Fibroblast of skin of scalp (primary cell): Measurements from ENCODE around the gene RAD51B.

Source experiments
- DNase-seq: peaks from one replicate; pipeline ENCODE4 v3.0.0-alpha.2; 2013

Gene RAD51B

GRCh38 chr14:68627050-68627867, 807.7 kb downstream of the RAD51B start:
- no peak for DNase-seq

DNA sequence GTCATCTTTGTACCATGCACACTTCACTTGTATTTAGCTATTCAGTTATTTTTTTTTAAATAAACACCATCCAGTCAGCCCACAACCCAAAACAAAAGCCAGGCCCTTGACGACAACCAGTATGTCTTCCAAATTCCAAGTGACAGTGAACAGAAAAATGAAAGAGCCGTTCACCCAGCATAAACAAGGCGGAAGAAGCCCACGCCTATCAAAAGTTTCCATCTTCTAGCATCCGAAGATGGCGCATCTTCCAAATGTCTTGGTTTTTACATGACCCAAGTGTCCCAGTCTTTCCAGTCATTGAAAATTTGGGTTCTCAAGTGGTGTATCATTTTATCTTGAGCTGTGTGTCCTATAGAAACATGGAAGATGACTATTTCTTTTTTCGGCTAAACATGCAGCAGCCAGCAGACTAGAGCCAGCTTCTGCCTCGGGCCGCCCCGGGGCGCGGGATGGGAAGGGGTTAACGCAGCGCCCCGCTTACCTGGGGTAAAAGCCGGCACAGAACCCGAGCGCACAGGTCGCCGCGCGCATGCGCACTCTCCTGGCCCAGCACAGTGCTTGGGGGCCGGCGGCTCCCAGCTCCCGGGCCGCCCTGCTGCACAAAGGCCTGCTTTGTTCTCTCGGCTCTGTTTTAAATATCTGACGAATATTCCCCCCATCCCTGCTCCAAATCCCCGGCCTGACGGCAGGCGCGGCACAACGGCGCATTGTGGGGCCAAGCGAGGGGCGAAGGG, 808.5 kb downstream of the RAD51B start:
- no peak for DNase-seq

DNA sequence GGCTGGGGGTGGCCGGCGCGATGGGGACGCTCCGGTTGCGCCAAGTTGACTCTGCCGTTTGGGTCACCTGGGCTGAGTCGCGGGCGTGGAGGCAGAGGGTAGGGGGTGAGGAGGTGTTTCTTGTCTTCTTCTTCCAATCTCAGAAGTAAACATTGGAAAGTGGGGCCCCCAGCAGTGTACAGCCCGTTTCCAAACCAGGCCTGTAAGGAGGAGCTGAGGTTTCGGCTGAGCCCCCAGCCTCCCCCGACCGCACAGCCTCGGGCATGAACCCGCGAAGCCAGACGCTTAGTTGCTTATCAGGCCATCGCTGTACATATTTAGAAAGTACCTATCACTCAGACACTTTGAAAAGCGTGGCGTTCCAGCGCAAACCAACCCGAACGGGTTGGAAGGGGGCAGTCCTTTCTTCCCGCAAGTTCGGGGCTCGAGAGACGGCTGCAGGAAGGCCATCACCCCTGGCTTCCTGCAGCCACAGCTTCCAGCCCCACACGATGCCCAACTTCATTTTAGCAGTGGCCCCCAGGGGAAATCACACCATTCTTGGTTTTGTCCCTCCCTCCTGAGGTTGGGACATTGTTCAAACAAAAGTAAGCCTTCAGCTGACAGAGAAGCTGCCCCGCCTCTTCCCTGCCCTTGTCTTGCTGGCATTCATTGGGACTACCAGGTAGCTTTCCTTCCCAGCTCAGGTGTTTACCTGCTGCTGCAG, 809.2 kb downstream of the RAD51B start:
- DNase-seq, result no peak

GRCh38 chr14:68630081-68630571, 810.5 kb downstream of the RAD51B start:
- DNase-seq, result no peak

DNA sequence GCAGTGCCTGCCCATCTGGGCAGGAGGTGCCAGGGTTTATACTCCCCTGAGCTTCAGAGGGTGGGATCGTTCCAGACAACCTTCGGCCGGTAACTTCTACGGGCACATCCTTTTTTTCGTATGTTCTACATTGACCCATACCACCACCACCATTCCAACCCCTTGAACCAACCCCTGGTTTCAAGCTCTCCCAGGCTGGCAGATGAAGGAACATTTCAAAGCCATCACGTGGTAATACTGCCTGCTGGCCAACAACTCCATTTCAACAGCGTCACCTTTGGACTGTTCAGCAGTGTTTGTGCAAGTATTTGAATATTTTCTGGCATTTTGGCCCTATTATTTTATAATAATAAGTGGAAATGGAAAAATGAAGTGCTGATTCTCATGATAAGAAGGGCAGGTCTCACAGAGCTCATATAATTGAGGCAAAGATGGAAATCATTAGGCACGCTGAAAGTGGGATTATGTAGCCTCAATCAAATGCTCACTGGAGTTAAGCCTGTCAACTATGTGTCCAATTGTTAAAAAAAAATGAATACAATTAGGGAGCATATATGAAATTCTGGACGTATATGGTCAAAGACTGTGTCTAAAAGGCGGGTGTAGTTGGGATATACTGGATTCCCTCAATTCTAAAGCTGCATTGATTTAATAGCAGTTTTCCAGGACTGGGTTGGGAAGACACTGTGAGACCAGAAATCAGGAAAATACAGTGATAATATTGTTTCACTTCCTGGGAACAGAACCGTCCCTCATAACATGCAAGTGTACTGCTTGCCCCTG, 811.2 kb downstream of the RAD51B start:
- no peak for DNase-seq

DNA sequence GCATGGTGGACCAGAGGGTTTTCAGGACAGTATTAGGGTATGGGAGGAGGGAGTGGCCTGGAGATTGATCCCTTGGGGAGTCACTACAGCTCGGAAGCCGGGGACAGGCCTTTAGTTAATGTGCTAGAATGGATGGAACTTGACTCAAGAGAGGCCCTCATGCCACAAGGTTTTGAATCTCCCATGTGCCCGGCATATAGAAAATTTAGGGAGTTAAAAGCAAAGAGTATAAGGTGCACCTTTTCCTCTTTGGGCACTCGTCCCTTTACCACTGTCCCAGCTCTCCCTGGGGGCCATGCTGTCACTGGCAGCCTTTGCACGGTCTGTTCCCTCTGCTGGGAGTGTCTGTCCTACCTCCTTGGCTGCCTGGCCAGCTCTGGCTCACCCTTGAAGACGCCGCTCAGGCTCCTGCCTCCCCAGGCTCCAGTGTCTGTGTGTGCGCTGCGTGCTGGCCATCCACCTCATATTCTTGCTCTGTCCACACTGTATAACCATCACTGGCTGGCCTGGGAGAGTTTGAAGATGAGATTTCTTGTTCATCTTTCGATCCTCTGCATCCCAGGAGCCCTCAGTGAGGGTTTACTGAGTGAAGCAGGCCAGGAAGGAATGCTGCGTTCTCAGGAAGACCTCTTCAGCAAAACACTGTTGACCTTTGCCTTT, 811.9 kb downstream of the RAD51B start:
- DNase-seq, result no peak

- DNase-seq, result no peak
Observed at GRCh38 chr14:68632054-68632895, 812.7 kb downstream of the RAD51B start.

DNA sequence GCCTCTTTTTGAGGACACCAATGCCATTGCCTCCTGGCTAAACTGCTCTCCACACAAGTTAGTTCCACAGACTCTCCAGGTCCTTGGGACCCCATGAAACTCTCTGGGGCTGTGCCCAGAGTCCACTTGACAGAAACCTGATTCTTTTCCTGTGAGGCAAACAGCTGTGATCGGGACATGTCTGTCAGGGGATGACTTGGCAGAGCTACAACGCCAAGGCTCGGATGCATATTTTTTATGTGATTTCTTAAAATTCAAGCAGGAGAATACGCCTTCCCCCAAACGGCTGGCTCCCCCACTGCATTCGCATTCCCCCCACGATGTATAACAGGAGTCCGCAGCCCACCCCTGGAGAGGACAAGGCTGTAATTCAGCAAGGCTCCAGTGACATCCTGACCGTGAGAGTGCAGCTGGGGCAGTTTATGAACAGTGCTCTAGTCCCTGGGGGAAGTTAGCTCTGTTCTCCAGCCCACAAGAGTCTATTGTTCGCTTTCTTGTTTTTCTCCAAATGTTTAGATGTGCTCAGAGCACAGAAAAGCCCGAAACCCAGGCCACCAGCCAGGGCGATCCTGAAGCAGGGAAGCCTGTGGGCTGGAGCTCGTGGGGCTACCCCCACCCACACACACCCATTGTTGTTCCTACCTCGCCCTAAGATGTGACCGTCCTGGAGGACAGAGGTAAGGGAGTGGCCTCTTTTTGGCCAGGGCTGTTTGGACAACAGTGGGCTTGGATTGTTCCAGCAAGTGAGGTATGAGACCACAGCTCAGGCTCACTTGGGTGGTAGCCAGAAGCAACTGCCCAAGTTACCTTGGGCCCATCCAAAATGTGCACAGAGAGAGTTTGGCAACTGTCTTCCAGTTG, 813.8 kb downstream of the RAD51B start:
- DNase-seq, result peak; percentile 34

GRCh38 chr14:68634332-68634731, 814.8 kb downstream of the RAD51B start:
- DNase-seq, result no peak

- DNase-seq, result no peak
Observed at GRCh38 chr14:68634874-68635595, 815.5 kb downstream of the RAD51B start.

GRCh38 chr14:68636597-68636996, 817.0 kb downstream of the RAD51B start:
- DNase-seq, result no peak

DNA sequence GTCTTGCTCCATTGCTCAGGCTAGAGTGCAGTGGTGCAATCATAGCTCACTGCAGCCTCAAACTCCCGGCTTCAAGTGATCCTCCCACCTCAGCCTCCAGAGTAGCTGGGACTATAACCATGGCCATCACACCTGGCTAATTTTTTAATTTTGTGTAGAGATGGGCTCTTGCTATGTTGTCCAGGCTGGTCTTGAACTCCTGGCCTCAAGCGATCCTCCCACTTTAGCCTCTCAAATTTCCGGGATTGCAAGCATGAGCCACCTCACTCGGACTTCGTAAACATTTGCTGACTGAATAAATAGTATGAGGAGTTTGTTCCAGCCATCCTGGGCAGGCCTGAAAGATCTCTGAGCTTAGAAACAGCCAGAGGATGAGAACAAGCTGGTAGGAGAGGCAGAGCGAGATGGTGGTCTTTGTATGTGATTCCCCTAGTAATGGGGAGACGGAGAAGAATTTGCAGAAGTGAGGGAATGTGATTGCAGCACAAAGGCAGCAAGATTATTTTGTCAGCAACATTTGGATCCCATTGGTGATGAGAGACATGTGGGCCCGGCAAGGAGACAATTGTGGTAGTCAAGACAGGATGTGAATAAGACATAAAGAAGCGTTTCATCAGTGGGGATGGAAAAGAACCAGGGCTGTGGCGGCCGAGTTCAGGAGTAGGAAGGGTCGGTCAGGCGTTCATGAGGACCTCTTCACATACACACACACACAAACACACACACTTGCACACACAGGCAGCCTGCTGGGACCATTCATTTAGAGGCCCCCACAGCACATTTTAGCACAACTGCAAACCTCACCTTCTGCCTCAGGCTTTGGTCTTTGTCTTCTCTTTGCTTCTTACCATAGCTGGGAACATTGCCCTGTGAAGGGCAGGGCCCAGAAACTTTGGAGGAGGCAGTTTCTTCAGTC, 817.8 kb downstream of the RAD51B start:
- peak; percentile 68 for DNase-seq

- no peak for DNase-seq
Observed at GRCh38 chr14:68638141-68638999, 818.8 kb downstream of the RAD51B start.

DNA sequence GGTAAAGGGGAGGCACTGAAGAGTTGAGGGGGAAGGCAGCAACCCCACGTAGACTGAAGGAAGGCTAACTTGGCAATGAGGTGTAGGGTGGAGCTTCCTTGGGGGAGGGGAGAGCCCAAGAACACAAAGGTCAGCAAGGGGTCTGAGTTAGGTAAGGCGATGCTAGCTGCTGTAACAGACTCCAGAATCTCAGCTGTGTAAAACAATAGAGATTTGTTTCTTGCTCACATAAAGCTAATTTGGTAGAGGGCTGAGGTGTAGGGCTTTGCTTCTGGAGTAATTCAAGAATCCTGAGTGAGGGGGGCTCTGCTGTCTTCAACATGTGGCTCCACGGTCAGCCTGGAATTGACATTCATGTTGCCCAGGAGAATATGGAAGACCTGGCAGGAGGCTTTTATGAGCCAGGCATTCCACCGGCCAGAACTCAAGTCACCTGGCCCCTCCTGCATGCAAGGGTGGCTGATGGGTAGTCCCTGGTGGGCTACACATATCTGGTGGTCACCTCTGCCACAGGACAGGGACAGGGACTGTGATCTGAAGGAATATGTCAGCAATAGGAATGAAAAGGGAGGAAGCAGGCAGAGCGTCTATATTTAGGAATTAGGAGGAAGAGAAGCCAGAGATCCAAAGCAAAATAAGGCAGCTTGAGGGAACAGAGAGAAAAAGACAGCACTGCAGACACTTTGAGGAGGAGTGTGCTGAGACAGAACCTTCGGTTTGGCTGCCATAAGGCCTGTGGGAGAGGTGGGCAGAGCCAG, 819.6 kb downstream of the RAD51B start:
- no peak for DNase-seq

GRCh38 chr14:68639758-68640574, 820.4 kb downstream of the RAD51B start:
- no peak for DNase-seq
